ENCODE measurements around the gene XPO6.
"Not testable (repeated sequence)": the region's sequence is repeated elsewhere in the genome, so short reads cannot be mapped to it uniquely, and the experiment has no call there.

XPO6 gene

DNA sequence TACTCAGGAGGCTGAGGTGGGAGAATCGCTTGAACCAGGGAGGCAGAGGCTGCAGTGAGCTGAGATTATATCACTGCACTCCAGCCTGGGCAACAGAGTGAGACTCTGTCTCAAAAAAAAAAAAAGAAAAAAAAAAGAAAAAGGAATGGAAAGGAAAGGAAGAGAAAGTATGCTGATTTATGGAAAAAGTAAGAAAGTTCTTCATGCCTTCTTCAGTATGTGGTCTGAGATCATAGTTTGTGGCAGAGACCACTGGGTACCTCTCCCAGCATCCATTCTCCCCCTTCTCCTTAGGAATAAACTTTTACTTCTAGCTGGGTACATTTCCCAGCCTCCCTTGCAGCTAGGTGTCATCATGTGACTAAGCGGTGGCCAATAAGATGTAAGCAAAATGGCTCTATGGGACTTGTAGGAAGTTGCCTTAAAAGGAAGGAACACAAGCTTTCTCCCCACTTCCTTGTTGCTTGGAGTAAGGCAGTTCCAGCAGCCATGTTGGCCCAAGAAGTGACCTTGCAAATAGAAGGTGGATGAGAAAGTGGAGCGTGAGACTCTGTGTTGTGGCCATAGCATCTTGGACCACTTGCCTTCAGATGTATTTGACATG lies 26.1 kb upstream of the XPO6 start:
- Histone ChIP-seq H3K27ac (ENCODE audit: low read depth, low read length) (no peak overlapping the region), H3K79me2 (ENCODE audit: control insufficient read depth, insufficient read depth, low read length) (no peaks in the 10 kb centered on the region), H4K8ac (ENCODE audit: low read depth, low read length) (no peak overlapping the region), H4K5ac (ENCODE audit: low read length) (no peak overlapping the region), H3K36me3 (ENCODE audit: control insufficient read depth, insufficient read depth, low read length) (no peaks in the 10 kb centered on the region), H3K27me3 (ENCODE audit: insufficient read depth, low read length, poor library complexity) (no peaks in the 10 kb centered on the region), H3K56ac (ENCODE audit: low read length) (no peak overlapping the region), H2AK5ac (ENCODE audit: low read length) (no peak overlapping the region), H3K18ac (ENCODE audit: low read length) (no peak overlapping the region), H2BK15ac (replicated peaks; ENCODE audit: low read depth) (no peak overlapping the region), H2BK120ac (ENCODE audit: low read depth, low read length) (no peak overlapping the region), H2BK5ac (ENCODE audit: low read length) (no peak overlapping the region), H3K4ac (ENCODE audit: low read depth, low read length) (no peak overlapping the region), H3K23ac (ENCODE audit: low read length) (no peak overlapping the region), H3K79me1 (ENCODE audit: low read length) (no peaks in the 10 kb centered on the region), H3K9ac (ENCODE audit: low read length) (no peak overlapping the region), H3K4me1 (ENCODE audit: control insufficient read depth, low read depth, low read length) (no peaks in the 10 kb centered on the region), H3K4me3 (ENCODE audit: low read length) (no peak overlapping the region), H3K4me2 (ENCODE audit: low read length) (no peak overlapping the region)
- no peak for DNase-seq
- WGBS (ENCODE audit: extremely low coverage, insufficient coverage, low lambda C conversion rate): no CpG with 5 or more reads among the region's 3 CpGs

DNA sequence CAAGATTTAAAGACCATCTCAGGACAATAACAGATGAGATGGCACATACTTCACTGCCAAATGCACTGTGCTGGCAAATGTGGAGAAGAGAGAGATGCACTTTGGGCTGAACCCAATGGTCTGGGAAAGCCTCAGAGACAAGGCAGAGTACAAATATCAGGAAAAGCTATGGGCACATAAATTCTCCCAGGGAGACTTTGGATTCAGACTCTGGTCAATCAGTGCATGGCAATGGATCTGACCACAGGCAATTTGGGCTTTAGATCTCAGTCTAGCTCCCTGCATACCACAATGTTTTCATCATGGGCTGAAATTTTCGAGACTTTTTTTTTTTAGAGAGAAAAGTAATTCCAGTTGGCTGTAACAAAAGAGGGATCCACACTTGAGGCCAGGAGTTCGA lies 20.0 kb upstream of the XPO6 start:
- H3K27me3 ChIP-seq (ENCODE audit: insufficient read depth, low read length, poor library complexity): no peaks in the 10 kb centered on the region
- H3K23ac ChIP-seq (ENCODE audit: low read length): no peak overlapping the region
- no peak overlapping the region for H3K4me3 ChIP-seq (ENCODE audit: low read length)
- WGBS (ENCODE audit: extremely low coverage, insufficient coverage, low lambda C conversion rate): no CpG with 5 or more reads among the region's 2 CpGs
- no peak overlapping the region for H2BK5ac ChIP-seq (ENCODE audit: low read length)
- H3K27ac ChIP-seq (ENCODE audit: low read depth, low read length): no peak overlapping the region
- no peaks in the 10 kb centered on the region for H3K36me3 ChIP-seq (ENCODE audit: control insufficient read depth, insufficient read depth, low read length)
- no peak overlapping the region for H3K9ac ChIP-seq (ENCODE audit: low read length)
- H3K4me2 ChIP-seq (ENCODE audit: low read length): no peak overlapping the region
- H3K79me2 ChIP-seq (ENCODE audit: control insufficient read depth, insufficient read depth, low read length): no peaks in the 10 kb centered on the region
- no peak overlapping the region for H3K4ac ChIP-seq (ENCODE audit: low read depth, low read length)
- H3K4me1 ChIP-seq (ENCODE audit: control insufficient read depth, low read depth, low read length): no peaks in the 10 kb centered on the region
- H2BK15ac ChIP-seq (replicated peaks; ENCODE audit: low read depth): no peak overlapping the region
- H4K5ac ChIP-seq (ENCODE audit: low read length): no peak overlapping the region
- no peak for DNase-seq
- no peak overlapping the region for H3K56ac ChIP-seq (ENCODE audit: low read length)
- H3K79me1 ChIP-seq (ENCODE audit: low read length): no peaks in the 10 kb centered on the region
- H2BK120ac ChIP-seq (ENCODE audit: low read depth, low read length): no peak overlapping the region
- no peak overlapping the region for H4K8ac ChIP-seq (ENCODE audit: low read depth, low read length)
- no peak overlapping the region for H3K18ac ChIP-seq (ENCODE audit: low read length)
- no peak overlapping the region for H2AK5ac ChIP-seq (ENCODE audit: low read length)

DNA sequence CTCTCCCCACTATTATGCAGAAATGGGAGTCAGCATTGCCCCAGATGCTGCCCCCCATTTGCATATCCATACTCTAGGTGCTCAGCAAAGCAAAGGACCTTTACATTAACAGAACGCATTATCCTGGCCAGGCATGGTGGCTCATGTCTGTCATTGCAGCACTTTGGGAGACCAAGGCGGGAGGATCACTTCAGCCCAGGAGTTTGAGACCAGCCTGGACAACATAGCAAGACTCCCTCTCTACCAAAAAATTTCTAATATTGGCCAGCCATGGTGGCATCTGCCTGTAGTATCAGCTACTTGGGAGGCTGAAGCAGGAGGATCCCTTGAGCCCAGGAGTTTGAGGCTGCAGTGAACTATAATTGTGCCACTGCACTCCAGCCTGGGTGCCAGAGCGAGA lies 12.1 kb upstream of the XPO6 start:
- not testable (repeated sequence) for H3K4me2 ChIP-seq (ENCODE audit: low read length); H3K79me1 ChIP-seq (ENCODE audit: low read length); H3K27ac ChIP-seq (ENCODE audit: low read depth, low read length); H3K4ac ChIP-seq (ENCODE audit: low read depth, low read length); H3K79me2 ChIP-seq (ENCODE audit: control insufficient read depth, insufficient read depth, low read length); H3K4me3 ChIP-seq (ENCODE audit: low read length); H4K8ac ChIP-seq (ENCODE audit: low read depth, low read length); H3K56ac ChIP-seq (ENCODE audit: low read length); H2BK120ac ChIP-seq (ENCODE audit: low read depth, low read length); H2BK5ac ChIP-seq (ENCODE audit: low read length); H4K5ac ChIP-seq (ENCODE audit: low read length); H3K4me1 ChIP-seq (ENCODE audit: control insufficient read depth, low read depth, low read length); H3K9ac ChIP-seq (ENCODE audit: low read length); H3K23ac ChIP-seq (ENCODE audit: low read length); H3K36me3 ChIP-seq (ENCODE audit: control insufficient read depth, insufficient read depth, low read length); H3K27me3 ChIP-seq (ENCODE audit: insufficient read depth, low read length, poor library complexity); DNase-seq; H2AK5ac ChIP-seq (ENCODE audit: low read length); H2BK15ac ChIP-seq (replicated peaks; ENCODE audit: low read depth); H3K18ac ChIP-seq (ENCODE audit: low read length)
- no CpG with 5 or more reads among the region's 3 CpGs for WGBS (ENCODE audit: extremely low coverage, insufficient coverage, low lambda C conversion rate)

DNA sequence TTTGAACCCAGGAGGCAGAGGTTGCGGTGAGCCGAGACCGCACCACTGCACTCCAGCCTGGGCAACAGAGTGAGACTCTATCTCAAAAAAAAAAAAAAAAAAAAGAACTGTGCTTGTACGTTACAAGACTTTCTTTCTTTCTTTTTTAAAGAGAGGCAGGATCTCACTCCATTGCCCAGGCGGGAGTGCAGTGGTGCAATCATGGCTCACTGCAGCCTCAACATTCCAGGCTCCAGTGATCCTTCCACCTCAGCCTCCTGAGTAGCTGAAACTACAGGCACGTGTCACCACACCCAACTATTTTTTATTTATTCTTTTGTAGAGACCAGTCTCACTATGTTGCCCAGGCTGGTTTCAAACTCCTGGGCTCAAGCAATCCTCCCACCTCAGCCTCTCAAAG lies 8.0 kb upstream of the XPO6 start:
- H3K36me3 ChIP-seq (ENCODE audit: control insufficient read depth, insufficient read depth, low read length); H2BK5ac ChIP-seq (ENCODE audit: low read length); H3K27me3 ChIP-seq (ENCODE audit: insufficient read depth, low read length, poor library complexity); H4K8ac ChIP-seq (ENCODE audit: low read depth, low read length); H3K79me1 ChIP-seq (ENCODE audit: low read length); H4K5ac ChIP-seq (ENCODE audit: low read length); H3K18ac ChIP-seq (ENCODE audit: low read length); H3K9ac ChIP-seq (ENCODE audit: low read length); H2BK15ac ChIP-seq (replicated peaks; ENCODE audit: low read depth); DNase-seq; H3K79me2 ChIP-seq (ENCODE audit: control insufficient read depth, insufficient read depth, low read length); H3K23ac ChIP-seq (ENCODE audit: low read length); H3K56ac ChIP-seq (ENCODE audit: low read length); H3K4me1 ChIP-seq (ENCODE audit: control insufficient read depth, low read depth, low read length); H3K4ac ChIP-seq (ENCODE audit: low read depth, low read length); H3K4me2 ChIP-seq (ENCODE audit: low read length); H3K27ac ChIP-seq (ENCODE audit: low read depth, low read length); H2AK5ac ChIP-seq (ENCODE audit: low read length); H2BK120ac ChIP-seq (ENCODE audit: low read depth, low read length); H3K4me3 ChIP-seq (ENCODE audit: low read length): not testable (repeated sequence)
- no CpG with 5 or more reads among the region's 6 CpGs for WGBS (ENCODE audit: extremely low coverage, insufficient coverage, low lambda C conversion rate)

DNA sequence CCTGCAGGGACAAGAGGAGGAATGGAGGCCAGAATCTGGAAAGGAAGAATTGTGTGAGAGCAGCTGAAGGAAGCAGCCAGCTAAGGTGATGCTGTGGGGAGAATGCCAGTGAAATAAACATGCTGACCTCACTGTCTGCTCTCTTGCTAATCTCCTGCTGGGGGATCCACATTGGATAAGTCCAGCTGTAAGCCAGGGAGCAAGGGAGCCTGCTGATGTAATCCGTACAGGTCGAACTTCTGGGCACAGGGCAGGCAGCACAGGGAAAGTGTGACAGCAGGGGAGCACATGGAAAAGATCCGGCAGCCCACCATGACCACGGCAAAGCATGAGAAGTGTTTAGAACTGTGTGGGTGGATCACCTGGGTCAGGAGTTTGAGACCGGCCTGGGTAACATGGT lies 7.5 kb upstream of the XPO6 start:
- Histone ChIP-seq H4K5ac (ENCODE audit: low read length) (no peak overlapping the region), H3K9ac (ENCODE audit: low read length) (no peak overlapping the region), H3K56ac (ENCODE audit: low read length) (no peak overlapping the region), H3K4ac (ENCODE audit: low read depth, low read length) (no peak overlapping the region), H3K4me3 (ENCODE audit: low read length) (no peak overlapping the region), H3K4me1 (ENCODE audit: control insufficient read depth, low read depth, low read length) (no peaks in the 10 kb centered on the region), H3K23ac (ENCODE audit: low read length) (no peak overlapping the region), H3K4me2 (ENCODE audit: low read length) (no peak overlapping the region), H2BK5ac (ENCODE audit: low read length) (no peak overlapping the region), H4K8ac (ENCODE audit: low read depth, low read length) (no peak overlapping the region), H2BK120ac (ENCODE audit: low read depth, low read length) (no peak overlapping the region), H3K18ac (ENCODE audit: low read length) (no peak overlapping the region), H2AK5ac (ENCODE audit: low read length) (no peak overlapping the region), H3K27me3 (ENCODE audit: insufficient read depth, low read length, poor library complexity) (no peaks in the 10 kb centered on the region), H3K79me1 (ENCODE audit: low read length) (no peaks in the 10 kb centered on the region), H2BK15ac (replicated peaks; ENCODE audit: low read depth) (no peak overlapping the region), H3K36me3 (ENCODE audit: control insufficient read depth, insufficient read depth, low read length) (no peaks in the 10 kb centered on the region), H3K27ac (ENCODE audit: low read depth, low read length) (no peak overlapping the region), H3K79me2 (ENCODE audit: control insufficient read depth, insufficient read depth, low read length) (no peaks in the 10 kb centered on the region)
- WGBS (ENCODE audit: extremely low coverage, insufficient coverage, low lambda C conversion rate): no CpG with 5 or more reads among the region's 5 CpGs
- peak; percentile 68 for DNase-seq

DNA sequence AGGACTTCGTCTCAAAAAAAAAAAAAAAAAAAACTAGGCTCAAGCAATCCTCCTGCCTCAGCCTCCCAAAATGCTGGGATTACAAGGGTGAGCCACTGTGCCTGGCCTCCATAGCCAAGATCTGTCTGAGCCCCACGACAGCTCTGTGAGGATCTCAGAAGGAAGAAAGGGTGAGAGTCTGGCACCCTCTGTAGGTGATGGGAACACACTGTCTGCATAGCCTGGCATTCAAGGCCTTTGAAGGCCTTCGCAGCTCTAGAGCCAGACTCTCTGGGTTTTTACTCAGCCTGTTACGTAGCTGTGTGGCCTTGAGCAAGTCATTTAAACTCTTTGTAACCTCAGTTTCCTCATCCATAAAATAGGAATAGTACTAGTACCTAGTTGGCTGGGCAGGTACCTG lies 6.3 kb upstream of the XPO6 start:
- H4K8ac ChIP-seq (ENCODE audit: low read depth, low read length): no peak overlapping the region
- no peaks in the 10 kb centered on the region for H3K36me3 ChIP-seq (ENCODE audit: control insufficient read depth, insufficient read depth, low read length)
- no peak overlapping the region for H2BK15ac ChIP-seq (replicated peaks; ENCODE audit: low read depth)
- no peak overlapping the region for H2BK120ac ChIP-seq (ENCODE audit: low read depth, low read length)
- peak; percentile 84 for DNase-seq
- no peak overlapping the region for H3K23ac ChIP-seq (ENCODE audit: low read length)
- no peak overlapping the region for H3K4ac ChIP-seq (ENCODE audit: low read depth, low read length)
- H3K4me3 ChIP-seq (ENCODE audit: low read length): no peak overlapping the region
- H3K27me3 ChIP-seq (ENCODE audit: insufficient read depth, low read length, poor library complexity): no peaks in the 10 kb centered on the region
- no peak overlapping the region for H3K18ac ChIP-seq (ENCODE audit: low read length)
- no peaks in the 10 kb centered on the region for H3K4me1 ChIP-seq (ENCODE audit: control insufficient read depth, low read depth, low read length)
- H4K5ac ChIP-seq (ENCODE audit: low read length): no peak overlapping the region
- no peak overlapping the region for H3K9ac ChIP-seq (ENCODE audit: low read length)
- H3K79me1 ChIP-seq (ENCODE audit: low read length): no peaks in the 10 kb centered on the region
- WGBS (ENCODE audit: extremely low coverage, insufficient coverage, low lambda C conversion rate): no CpG with 5 or more reads among the region's 4 CpGs
- H3K79me2 ChIP-seq (ENCODE audit: control insufficient read depth, insufficient read depth, low read length): no peaks in the 10 kb centered on the region
- H3K4me2 ChIP-seq (ENCODE audit: low read length): no peak overlapping the region
- no peak overlapping the region for H3K56ac ChIP-seq (ENCODE audit: low read length)
- H2AK5ac ChIP-seq (ENCODE audit: low read length): no peak overlapping the region
- no peak overlapping the region for H3K27ac ChIP-seq (ENCODE audit: low read depth, low read length)
- H2BK5ac ChIP-seq (ENCODE audit: low read length): no peak overlapping the region
